GOT3 (cell line): Measurements from ENCODE around the gene TEX53.
A peak's percentile ranks its signal among the peaks of the same experiment; 100 is the strongest.

Source experiments
- DNase-seq: peaks from one replicate; lab custom pipeline; 2025; ENCODE audit warnings: mixed read lengths; lab: John Stamatoyannopoulos, UW

TEX53 gene

DNA sequence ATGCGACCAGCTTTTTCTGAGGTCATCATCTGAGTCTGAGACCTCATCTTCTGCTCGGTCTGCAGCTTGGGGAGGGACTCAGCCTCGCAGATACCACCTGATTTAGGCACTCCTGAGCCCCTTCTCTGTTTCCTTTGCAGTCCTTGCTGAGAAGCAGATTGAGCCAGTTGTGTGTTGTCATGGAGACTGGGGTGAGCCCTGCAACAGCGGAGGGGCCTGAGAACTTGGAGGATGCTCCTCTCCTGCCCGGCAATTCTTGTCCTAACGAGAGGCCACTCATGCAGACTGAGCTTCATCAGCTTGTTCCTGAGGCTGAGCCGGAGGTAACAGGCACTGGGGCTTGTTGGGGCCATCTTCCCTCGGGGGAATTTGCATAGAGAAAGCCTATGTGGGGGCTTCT is 19.2 kb downstream of the TEX53 start:
- DNase-seq: no peak

DNA sequence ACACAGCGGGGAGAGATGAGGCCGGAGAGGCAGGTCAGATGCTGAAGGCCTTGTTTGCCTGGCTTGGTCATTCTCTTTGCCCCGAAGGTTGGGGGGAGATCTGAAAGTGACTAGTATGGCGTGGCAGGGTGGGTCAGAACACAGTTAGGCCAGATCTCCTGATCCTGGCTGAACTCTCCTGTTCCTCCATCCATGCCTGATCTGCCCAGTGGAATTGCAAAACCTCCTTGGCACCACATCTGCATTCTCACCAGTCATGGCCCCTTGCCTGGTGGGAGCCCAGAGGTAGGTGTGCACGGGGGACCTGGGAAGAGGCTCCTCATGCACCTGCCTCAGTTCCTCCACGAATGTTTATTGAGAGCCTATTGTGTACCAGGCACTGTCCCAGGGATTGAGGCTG is 23.2 kb downstream of the TEX53 start:
- no peak for DNase-seq

DNA sequence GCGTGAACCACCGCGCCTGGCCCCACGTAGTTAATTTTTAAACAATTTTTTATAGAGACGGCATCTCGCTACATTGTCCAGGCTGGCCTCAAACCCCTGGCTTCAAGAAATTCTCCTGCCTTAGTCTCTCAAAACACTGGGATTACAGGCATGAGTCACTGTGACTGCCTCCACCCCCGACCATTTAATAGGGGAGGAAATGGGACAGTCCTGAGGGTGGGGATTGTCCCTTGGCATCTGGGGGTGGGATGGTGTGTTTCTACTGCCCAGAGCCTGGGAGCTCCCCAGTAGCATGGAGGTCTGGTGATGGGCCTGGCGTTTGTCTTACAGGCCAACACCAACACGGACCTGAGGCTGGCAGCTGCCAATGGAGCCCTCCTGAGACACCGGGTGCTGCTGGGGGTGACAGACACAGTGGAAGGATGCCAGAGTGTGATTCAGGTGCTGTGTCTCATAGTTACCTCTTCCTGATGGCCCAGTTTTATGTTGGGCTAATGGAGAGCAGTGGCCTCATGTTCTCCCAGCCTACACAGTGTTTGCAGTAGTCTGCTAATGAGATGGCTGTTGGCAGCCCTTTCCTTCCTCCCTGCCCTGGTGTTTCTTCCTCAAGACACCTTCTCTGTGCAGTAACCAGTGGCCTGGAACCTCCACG is 24.0 kb downstream of the TEX53 start:
- no peak for DNase-seq

DNA sequence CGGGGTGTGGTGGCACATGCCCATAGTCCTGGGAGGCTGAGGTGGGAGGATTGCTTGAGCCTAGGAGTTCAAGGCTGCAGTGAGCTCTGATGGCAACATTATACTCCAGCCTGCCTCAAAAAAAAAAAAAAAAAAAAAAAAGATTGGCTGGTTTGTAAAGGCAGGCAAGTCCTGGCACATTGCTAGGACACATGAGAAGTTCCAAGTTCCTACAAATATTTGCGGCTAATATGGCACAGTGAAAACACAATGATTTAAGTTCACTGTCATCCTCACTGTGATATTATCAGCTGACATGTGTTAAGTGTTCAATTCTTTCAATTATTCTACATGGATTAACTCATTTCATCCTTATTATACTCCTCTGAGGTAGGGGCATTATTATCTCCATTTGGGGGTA is 26.4 kb downstream of the TEX53 start:
- DNase-seq: no peak

DNA sequence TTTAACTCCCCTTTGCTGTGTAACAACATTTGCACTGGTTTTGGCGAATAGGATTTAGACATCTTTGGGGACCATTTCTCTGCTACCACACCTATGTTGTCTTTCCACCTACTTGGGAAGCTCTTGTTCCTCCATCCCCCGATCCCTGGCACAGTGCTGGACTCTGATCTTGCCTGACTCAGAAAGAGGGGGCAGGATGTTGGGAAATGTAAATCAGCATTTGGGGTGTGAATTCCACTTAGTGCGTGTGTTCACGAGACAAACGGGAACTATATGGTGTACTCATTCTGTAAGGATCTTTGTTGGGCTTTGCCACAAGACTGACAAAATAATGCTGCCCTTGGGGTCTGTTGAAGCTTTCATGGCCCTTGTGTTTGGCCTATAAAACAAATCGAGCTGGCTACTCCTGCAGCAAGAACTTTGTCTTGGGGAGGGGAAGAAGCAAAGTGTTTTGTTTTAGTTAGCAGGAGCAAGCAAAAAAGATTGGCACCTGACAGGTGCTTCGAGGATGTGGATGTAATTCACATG is 28.0 kb downstream of the TEX53 start:
- DNase-seq: no peak

DNA sequence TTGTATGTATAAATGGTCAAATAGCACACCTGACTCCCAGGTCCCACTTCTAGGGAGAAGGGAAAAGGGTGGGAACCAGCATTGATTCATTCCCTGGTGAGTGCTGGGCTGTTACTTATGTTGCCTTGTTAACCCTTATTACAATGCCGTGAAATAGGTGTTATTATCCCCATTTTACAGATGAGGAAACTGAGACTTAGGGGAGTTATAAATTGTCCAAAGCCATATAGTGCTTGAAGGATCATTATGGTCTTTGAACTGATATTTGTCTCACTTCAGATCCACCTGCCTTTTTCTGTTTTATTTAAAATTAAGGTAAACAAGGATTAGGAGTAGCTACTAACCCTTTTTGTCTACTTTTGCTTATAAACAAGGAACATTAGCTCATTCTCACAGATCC is 30.1 kb downstream of the TEX53 start:
- DNase-seq: no peak

DNA sequence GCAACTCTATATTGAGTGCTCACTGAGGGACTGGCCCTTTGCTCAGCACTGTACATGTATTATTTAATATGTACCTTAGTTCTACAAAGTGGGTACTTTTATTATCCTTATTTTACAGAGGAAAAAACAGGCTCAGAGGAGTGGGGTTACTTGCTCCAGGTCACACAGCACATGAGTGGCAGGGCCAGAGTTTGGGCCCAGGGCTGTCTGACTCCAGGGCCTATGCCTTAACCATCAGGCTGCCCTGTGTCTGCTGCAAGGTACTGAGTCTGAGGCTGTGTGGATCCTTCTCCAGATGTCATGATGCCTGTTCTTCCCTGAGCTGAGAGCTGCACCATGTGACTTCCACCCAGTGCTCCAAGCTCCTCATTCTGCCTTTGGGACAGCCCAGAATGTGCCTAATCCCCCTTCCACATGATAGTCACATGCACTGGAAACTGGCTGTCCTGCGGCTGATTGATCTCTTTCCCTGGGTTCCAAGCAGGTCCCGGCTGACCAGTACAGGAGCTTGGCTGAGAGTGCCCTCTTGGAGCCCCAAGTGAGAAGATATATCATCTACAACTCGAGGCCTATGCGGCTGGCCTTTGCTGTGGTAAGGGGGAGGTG is 31.1 kb downstream of the TEX53 start:
- no peak for DNase-seq

DNA sequence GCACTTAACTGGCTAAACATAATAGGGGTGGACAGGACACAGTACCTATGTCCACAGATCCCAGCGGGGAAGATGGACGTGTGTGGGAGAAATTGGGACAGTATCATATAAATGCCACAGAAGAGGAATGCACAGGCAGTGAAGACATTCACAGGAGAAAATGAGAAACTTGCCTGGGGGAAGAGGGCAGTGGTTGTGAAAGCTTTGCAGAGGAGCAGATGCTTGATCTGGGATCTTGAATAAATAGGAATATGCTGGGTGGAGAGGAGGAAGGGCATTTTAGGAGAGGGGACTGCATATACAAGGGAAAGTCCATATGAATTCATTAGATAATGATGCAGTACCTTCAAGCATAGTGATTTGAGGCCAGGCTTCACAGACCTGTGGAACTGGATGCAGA is 32.9 kb downstream of the TEX53 start:
- no peak for DNase-seq

DNA sequence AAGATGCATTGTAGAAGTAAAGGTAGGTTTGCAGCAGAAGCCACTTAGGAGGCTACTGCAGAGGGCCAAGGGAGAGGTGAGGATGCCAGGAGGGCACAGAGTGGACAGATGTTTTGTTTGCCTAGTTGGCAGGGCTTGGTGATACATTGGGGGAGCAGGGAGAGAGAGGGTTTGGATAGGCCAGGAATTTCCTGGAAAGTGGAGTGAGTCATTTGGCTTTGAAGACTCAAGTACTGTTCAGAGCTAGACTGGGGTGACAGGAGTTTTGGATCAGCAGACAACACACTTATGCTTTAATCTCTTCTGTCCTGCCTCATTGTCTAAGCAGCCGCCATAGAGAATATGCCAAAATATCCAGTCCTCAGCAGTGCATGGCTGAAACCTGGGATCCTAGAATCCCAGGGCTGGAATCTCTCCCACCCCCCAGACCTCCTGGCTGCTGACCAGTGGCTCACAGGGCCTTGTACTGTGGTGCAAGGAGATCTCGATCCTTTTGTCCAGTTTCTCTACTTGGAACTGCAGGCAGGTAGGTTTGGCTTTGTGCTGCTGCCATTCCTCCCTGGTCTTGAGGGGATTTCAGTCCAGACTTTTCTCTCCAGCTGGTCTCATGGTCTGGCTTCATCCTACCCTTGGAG is 35.5 kb downstream of the TEX53 start:
- no peak for DNase-seq

DNA sequence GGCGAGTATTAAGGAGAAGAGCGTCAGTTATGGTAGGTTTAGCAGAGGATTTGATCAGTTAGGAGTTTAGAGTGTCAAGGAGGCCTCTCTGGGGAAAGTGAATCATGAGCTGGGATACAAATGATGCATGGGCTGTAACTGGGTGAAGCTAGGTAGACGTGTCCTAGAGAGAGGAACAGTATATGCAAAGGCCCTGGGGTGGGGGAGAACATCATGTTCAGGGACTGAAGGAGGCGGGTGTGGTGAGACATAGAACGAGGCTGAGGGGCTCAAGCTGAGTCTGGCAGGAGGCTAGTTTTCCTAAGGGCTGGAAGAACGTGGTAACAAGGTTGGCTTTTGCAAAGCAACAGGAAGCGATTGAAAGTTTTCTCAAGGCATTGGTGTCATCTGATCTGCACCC is 36.0 kb downstream of the TEX53 start:
- no peak for DNase-seq

DNA sequence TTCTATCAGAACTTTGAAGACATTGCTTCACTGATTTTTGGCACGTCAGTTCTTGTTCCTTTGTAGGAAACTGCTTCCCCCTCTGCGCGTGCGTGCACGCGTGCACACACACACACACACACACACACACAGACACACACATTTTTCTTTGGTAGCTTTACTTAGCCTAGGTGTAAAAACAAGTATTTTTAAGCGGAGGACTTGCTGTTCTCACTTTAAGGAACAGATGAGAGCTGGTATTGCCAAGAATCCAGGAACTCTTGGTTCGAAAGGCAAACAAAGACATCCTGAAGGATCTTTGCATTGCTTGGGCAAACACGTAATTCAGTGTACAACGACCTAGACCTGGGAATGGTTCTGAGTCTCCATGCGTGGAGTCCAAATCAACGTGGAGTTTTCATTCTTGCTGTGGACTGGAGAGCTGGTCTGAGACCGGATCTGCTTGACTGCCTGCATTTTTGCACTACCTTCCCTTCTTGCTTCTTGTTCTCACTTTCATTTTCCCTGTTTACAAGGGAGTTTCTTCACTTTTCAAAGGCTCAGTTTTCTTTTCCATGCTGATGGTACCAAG is 38.3 kb downstream of the TEX53 start:
- no peak for DNase-seq

DNA sequence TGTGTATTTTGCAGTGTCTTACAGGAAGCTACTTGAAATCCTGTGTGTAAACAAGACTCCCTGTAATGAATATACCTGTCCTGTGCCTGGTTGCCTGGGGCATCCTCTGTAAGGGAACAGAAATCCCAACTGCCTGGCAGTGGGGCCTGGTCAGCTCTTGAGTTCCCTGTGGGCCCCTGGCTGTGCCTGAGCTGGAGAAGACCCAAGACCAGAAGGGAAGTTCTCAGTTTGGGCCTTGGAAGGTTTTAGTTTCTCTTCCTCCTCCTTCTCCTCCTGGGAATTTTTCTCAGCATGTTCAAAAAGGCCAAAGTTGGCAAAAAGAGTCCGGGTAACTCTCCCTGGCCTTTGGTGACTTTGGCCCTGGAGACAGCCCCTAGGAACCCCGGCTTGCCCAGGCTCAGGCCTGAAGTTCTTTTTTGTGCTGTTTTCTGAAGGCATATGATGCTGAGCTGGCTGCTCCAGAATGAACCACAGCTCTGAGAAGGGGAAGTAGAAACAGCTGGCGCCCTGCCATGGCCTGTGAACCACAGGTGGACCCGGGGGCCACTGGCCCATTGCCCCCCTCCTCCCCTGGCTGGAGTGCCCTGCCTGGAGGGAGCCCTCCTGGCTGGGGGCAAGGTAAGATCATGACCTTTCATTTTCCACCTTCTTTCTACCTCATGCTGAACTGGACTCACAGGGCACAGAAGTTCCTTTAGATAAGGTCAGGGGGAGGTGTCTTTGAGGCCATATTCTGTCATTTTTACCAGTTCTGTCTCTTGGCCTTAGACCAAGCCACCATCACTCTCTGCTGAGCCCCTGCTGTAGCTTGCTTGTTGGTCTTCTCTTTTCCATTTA is 40.7 kb downstream of the TEX53 start:
- DNase-seq: no peak

DNA sequence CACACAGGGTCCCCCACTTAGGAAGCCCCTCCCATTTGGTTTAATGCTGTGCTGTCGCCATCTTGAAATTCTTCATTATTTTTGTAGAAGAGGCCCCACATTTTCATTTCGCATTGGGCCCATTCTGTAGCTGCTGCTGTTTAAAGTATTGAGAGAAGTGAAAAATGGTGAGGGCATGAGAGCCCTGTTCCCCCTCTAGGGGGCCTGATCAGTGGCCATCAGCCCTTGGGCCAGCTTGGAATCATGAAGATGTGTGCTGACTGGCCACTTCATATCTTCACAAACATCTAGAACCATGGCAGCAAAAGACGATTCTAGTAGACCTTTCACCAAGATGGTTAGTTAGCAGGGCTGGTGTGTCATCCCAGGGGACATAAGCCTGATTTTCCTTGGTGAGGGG is 43.2 kb downstream of the TEX53 start:
- no peak for DNase-seq

DNA sequence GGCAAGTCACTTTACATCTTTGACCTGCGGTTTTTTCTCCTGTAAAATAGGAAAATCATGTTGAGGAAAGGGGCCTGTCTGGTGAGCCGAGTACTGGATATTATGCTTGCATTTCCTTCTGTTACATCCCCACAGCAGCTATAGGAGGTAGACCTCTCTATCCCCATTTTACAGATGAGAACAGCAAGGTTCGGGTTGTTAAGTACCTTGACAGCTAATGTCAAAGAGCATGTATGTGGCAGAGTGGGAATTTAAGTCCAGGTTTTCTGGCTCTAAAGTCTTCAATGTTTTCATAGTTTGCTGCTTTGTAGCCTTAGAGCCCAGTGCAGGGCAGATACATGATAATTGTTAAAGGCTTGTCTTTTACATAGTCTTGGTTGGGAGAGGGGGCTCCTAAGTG is 43.7 kb downstream of the TEX53 start:
- DNase-seq: no peak

DNA sequence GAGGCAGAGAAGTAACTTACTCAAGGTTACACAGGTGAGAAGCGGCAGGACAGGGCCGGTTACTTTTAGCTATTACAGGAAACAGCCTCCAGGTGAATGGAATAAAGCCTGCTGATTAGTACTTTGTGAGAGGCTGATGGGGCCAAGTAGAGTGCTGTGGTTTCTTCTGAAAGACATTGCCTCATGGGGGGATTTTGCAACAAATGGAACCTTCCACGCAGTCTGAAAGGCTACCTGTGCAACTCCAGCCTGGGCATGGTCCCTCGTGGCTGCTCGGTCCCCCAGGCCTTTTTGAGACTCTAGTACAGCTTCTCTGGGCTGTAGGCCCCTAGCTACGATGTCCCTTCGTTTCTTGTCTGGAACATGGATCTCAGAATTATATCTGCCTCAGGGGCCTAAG is 44.5 kb downstream of the TEX53 start:
- no peak for DNase-seq

DNA sequence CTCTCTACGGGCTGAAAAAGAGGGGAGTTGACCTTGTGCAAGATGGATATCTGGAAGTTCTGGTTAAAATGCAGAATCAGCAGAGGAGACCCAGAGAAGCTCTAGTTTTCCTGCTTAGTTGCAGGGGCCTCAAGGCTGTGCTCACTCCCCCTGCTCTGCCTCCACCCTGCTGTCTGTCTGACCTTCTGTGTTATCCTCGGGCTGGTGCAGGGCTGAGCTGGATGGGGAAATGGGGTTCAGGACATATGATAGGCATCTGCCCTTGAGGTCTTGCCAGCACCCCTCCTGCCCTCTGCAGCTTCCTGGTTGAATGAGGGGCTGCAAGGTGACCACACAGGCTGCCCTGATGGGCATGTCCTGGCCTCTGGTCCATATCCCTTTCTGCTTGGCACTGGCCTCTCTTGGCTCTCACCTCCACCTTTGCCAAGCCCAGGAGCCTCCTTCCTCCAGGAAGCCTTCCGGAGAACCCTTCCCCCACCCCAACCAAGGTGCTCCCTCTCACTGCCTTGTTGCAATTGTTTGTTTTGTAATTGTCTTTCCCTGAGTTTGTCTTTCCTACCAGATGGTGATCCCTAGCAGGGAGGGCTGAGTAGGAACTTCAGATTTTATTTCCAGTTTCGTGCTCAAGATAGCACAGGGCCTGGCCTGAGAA is 45.2 kb downstream of the TEX53 start:
- DNase-seq: no peak

DNA sequence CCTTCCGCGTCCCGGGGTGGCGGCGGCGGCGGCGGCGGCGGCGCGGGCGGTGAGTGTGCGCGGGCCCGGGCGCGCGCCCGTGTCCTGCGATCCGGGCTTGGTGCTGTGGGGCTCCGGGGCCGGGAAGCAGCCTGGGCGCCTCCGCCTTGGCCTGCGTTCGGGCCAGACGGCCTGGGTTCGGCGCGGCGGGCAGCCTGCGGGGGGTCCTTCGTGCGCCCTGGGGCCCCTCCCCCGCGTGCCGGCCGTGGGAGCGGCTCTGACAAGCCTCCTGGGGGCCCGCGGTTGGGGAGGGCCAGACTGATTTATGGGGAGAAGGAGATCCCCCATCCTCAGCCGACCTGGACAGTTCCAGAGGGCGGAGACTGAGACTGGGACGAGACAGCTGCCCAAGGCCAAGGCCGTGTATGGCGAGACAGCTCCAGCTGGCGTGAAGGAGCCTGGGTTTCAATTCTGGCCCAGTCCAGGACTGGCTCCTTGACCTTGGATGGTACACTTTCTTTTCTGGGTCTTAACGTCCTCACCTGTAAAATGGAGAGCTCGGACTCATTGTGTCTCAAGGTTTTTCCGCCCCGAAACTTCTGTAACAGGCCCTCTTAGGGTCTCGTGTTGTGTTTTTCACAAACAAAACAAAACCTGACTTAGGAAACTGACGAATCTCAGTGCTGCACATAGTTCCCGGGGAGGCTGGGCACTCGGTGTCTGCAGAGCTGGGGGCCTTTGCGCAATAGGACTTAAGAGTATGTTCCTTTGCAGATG is 45.9 kb downstream of the TEX53 start:
- DNase-seq: peak; percentile 4

DNA sequence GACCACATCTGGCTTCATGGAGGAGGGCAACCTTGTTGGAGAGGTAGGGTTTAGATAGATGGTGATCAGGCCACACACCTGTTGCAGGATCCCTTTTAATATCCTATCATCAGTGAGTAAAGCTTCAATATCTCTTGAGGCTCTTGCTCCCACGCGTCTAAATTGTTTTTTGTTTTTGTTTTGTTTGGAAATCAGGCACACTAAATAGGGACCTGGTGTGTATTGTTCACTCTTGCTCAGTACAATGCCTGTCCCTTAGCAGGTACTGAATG is 49.1 kb downstream of the TEX53 start:
- no peak for DNase-seq

DNA sequence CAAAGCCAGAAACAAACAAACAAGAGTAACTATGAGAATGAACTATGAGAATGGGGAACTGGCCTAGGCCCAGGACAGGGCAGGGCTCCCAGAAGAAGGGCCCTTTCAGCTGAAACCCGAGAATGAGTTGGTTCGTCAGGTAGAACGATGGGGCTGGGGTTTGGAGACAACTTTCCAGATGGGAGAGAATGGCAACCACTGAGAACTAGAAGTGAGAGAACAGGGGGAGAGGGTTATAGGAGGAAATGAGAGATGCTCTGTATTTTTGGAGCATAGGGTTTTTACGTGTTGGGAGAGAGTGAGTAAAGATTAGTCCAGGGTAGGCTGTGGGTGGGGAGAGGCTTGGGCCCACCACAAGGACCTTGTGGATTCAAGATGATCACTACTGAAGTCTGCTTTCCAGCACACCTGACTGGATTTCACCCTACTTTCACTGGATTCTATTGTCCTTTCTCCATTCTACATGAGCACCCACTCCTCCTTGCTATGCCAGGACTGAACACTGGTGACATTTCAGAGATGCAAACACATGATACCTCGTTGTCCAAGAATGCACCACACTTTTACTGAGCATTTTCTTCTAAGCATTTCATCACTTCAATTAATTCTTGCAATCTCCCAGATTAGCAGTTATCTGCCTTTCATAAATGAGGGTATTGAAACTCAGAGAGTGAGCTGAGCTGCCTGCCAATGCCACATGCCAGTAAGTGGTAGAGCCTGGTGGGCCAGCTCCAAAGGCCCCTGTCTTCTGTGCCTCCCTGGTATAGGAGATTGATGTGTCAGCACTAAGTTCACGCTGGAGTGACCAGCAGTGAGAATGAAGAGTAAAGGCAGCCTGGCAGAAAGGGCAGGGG is 49.7 kb downstream of the TEX53 start:
- no peak for DNase-seq

DNA sequence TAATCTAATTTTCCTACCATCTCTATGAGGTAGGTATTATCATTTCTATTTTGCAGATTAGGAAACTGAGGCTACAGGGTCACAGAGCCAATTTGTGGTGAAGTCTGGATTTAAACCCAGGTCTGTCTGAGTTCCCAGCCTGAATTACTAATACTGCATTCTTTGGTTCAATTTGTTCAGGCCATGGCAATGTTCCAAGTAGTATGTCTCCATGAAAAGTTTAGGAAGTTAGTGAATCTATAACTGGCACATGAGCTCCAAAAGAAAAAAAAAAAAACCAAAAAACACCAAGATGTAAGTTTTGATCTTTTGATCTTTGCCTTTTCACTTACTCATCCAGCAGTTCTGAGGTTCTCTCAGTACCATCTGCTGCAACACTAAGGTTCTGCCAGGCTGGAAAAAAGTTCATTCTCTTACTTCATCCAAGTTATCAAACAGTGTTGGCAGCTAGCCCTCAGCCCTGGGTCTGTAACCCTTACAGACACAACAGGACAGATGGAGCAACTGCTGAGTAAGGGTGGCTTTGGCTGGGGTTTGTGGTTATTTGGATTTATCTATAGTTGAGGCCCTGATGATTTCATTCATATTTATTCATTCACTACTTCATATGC is 50.9 kb downstream of the TEX53 start:
- peak; percentile 3 for DNase-seq
